ENCODE measurements around the gene PLVAP.

Gene PLVAP

GRCh38 chr19:17336872-17337674 lies 40.1 kb downstream of the PLVAP start, which contains the start of gene GTPBP3 (continued):
- TF ChIP-seq GLI2 (tag by site-specific recombination; IDR thresholded peaks at IDR 0.05; ENCODE audit: borderline replicate concordance, low read depth) (no peak), OSR2 (tag by site-specific recombination; IDR thresholded peaks at IDR 0.05) (peak; percentile 55), HOXD13 (CRISPR knock-in tag; IDR thresholded peaks at IDR 0.05; ENCODE audit: borderline replicate concordance) (peak; percentile 66; the same call in 1 of the 2 replicates), ZNF324 (tag by site-specific recombination; IDR thresholded peaks at IDR 0.05) (peak; percentile 96), ZNF16 (tag by site-specific recombination; IDR thresholded peaks at IDR 0.05; ENCODE audit: low read depth) (no peak; the same call in 1 of the 2 replicates), ZNF221 (tag by site-specific recombination; IDR thresholded peaks at IDR 0.05; ENCODE audit: borderline replicate concordance) (no peak), SALL2 (tag by site-specific recombination; IDR thresholded peaks at IDR 0.05; ENCODE audit: borderline replicate concordance) (no peak), GLIS1 (tag by site-specific recombination; IDR thresholded peaks at IDR 0.05) (peak; percentile 45), ZNF571 (tag by site-specific recombination; IDR thresholded peaks at IDR 0.05) (no peak), RBAK (tag by site-specific recombination; IDR thresholded peaks at IDR 0.05) (no peak), ZNF830 (tag by site-specific recombination; IDR thresholded peaks at IDR 0.05; ENCODE audit: low read depth) (no peak), ZNF530 (tag by site-specific recombination; IDR thresholded peaks at IDR 0.05; ENCODE audit: low read depth) (no peak), MZF1 (tag by site-specific recombination; IDR thresholded peaks at IDR 0.05; ENCODE audit: borderline replicate concordance) (no peak; the same call in 1 of the 2 replicates), ZBTB7A (tag by site-specific recombination; IDR thresholded peaks at IDR 0.05; ENCODE audit: low read depth) (peak; percentile 69), ZFP69B (tag by site-specific recombination; IDR thresholded peaks at IDR 0.05) (peak; percentile 93), ZNF404 (tag by site-specific recombination; IDR thresholded peaks at IDR 0.05) (no peak), REPIN1 (tag by site-specific recombination; IDR thresholded peaks at IDR 0.05; ENCODE audit: low read depth) (peak; percentile 97; the same call in 1 of the 2 replicates), ZNF549 (tag by site-specific recombination; IDR thresholded peaks at IDR 0.05) (no peak), ZNF791 (tag by site-specific recombination; IDR thresholded peaks at IDR 0.05) (no peak), ZNF670 (tag by site-specific recombination; IDR thresholded peaks at IDR 0.05; ENCODE audit: low read depth) (no peak), ZNF701 (tag by site-specific recombination; IDR thresholded peaks at IDR 0.05) (no peak), ZNF529 (tag by site-specific recombination; IDR thresholded peaks at IDR 0.05; ENCODE audit: insufficient replicate concordance) (no peak), ZNF747 (tag by site-specific recombination; IDR thresholded peaks at IDR 0.05) (no peak), ZNF157 (tag by site-specific recombination; IDR thresholded peaks at IDR 0.05) (no peak; the same call in 1 of the 2 replicates), GFI1B (tag by site-specific recombination; IDR thresholded peaks at IDR 0.05) (peak; percentile 19; the same call in 1 of the 2 replicates), ZNF510 (tag by site-specific recombination; IDR thresholded peaks at IDR 0.05; ENCODE audit: insufficient replicate concordance) (no peak), ZSCAN16 (tag by site-specific recombination; IDR thresholded peaks at IDR 0.05) (peak; percentile 9; the same call in 1 of the 2 replicates), TCF7L2 (IDR thresholded peaks at IDR 0.05; ENCODE audit: borderline replicate concordance, low read depth, low read length) (peak; percentile 37; the same call in 1 of the 2 replicates), BCL6B (tag by site-specific recombination; IDR thresholded peaks at IDR 0.05) (no peak; the same call in 1 of the 2 replicates), ZNF558 (tag by site-specific recombination; IDR thresholded peaks at IDR 0.05) (peak; percentile 86; the same call in 1 of the 2 replicates), ZNF391 (tag by site-specific recombination; IDR thresholded peaks at IDR 0.05; ENCODE audit: borderline replicate concordance, low read depth) (peak; percentile 99; the same call in 1 of the 2 replicates), ZNF112 (tag by site-specific recombination; IDR thresholded peaks at IDR 0.05) (no peak), ZNF513 (tag by site-specific recombination; IDR thresholded peaks at IDR 0.05) (peak; percentile 39), ZNF174 (tag by site-specific recombination; IDR thresholded peaks at IDR 0.05) (no peak), ZNF677 (tag by site-specific recombination; IDR thresholded peaks at IDR 0.05) (no peak), ZNF121 (tag by site-specific recombination; IDR thresholded peaks at IDR 0.05) (0 out of 2 replicates have a peak, but pooled peaks have one; percentile 21)
- TF ChIP-seq, protein P1, sequence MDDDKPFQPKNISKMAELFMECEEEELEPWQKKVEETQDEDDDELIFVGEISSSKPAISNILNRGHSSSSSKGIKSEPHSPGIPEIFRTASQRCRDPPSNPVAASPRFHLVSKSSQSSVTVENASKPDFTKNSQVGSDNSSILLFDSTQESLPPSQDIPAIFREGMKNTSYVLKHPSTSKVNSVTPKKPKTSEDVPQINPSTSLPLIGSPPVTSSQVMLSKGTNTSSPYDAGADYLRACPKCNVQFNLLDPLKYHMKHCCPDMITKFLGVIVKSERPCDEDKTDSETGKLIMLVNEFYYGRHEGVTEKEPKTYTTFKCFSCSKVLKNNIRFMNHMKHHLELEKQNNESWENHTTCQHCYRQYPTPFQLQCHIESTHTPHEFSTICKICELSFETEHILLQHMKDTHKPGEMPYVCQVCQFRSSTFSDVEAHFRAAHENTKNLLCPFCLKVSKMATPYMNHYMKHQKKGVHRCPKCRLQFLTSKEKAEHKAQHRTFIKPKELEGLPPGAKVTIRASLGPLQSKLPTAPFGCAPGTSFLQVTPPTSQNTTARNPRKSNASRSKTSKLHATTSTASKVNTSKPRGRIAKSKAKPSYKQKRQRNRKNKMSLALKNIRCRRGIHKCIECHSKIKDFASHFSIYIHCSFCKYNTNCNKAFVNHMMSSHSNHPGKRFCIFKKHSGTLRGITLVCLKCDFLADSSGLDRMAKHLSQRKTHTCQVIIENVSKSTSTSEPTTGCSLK (tag by site-specific recombination; IDR thresholded peaks at IDR 0.05), result no peak

All from HEK293 (cell line).